ENCODE results near the gene RNF20.
A peak's percentile ranks its signal among the peaks of the same experiment; 100 is the strongest.

DNA sequence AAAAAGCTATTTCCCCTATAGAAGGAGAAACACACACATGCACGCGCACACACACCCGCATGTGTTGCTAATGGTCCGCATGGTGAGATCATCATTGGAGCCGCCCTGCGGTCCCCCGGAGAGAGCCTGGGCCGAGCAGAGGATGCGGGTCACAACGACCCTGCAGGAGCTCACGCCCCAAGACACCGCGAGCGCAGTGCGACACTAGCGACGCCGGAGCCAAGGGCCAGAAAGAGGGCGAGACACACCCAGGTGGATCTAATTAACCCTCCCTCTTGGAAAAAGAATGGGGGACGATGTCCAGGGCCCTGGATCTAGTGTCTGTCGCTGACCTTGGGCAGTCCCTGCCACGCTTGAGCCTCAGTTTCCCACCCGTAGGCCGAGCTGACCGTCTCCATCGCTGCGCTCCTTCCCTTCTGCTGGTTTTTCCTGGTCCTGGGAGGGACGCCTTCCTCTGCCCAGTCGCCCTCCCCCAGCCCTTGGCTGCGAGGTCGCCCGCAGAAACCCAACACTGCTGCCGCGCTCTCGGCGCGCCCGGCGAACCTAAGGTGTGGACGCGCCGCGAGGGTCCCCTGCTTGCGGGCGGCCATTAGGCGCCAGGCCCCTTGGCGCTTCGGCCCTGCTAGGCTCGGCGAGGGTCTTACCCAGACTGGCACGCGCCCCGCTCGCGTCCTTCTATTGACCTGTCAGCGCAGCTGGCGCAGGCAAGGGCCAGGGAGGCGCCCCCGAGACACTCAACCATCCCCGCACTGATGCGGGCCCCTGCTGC is 47.5 kb upstream of the RNF20 start:
- TF ChIP-seq POLR2AphosphoS5 (IDR thresholded peaks at IDR 0.05), result peak in 1 of 4 donors; percentile 6
- TF ChIP-seq POLR2A (IDR thresholded peaks at IDR 0.05), result peak in 1 of 2 donors; percentile 24
